Measurements from ENCODE around the gene TMEM175.

GRCh38 chr4:947491-947971 is 15.3 kb downstream of the TMEM175 start:
- TF ChIP-seq POLR2AphosphoS5 (IDR thresholded peaks at IDR 0.05; ENCODE audit: low read depth, low read length), result no peak
- TF ChIP-seq POLR2A (IDR thresholded peaks at IDR 0.05; ENCODE audit: low read depth, low read length), result no peak
- no peak for TF ChIP-seq TAF1 (IDR thresholded peaks at IDR 0.05; ENCODE audit: low read depth, low read length)
- TF ChIP-seq SPI1 (IDR thresholded peaks at IDR 0.05; ENCODE audit: low read depth, low read length), result no peak
